B cell (primary cell): ENCODE data around the gene DLAT. TPM values are rescaled to one million over a fixed set of nuclear protein-coding genes. Genes with fewer than 3 reads are reported as not detected.
A peak's percentile ranks its signal among the peaks of the same experiment; 100 is the strongest.

Source experiments
- ATAC-seq: fragments of 200-7000 bp; cut with Tn5 transposase; one replicate; pipeline ENCODE4 v1.10.0; 2021; ENCODE audit warnings: low read depth, mild to moderate bottlenecking, moderate number of reproducible peaks, moderate library complexity
- CTCF ChIA-PET: fragments of 350-600 bp; sonication (Branson Sonifier 250); formaldehyde crosslinking; loops from one replicate; lab custom pipeline; 2021; ENCODE audit warnings: antibody characterized with exemption, inconsistent platforms; lab: Charles Lee
- POLR2A ChIA-PET: fragments of 350-600 bp; sonication (Branson Sonifier 250); formaldehyde crosslinking; loops from one replicate; lab custom pipeline; 2021; ENCODE audit warnings: antibody characterized with exemption; lab: Charles Lee
- DNase-seq: peaks from one replicate; pipeline ENCODE4 v3.0.0; 2013
- H2AFZ ChIP-seq: 2 replicates; pipeline ENCODE4 v1.6.1; 2012; ENCODE audit warnings: mild to moderate bottlenecking, low read depth, low read length; ENCODE audit not compliant: insufficient read depth, poor library complexity, severe bottlenecking
- H3K27ac ChIP-seq, 2 donors: 1 replicate in 1 of 2; 2 replicates in 1 of 2; pipeline ENCODE4 v1.5.1; 2012 to 2013; ENCODE audit warnings: low read length in 2 of 2, mild to moderate bottlenecking in 2 of 2, moderate library complexity in 1 of 2
- H3K27me3 ChIP-seq, 4 experiments: fragments of 200-600 bp in 1 of 4; sonication (generic) in 1 of 4; replicated peaks in 1 of 4; 1 replicate in 2 of 4; 2 replicates in 2 of 4; pipeline versions ENCODE4 v1.6.1 to v1.7.0; 2013 to 2016; ENCODE audit warnings: low read length in 3 of 4, mild to moderate bottlenecking in 2 of 4, mixed read lengths in 1 of 4, moderate library complexity in 1 of 4; ENCODE audit not compliant: insufficient read depth in 4 of 4, control insufficient read depth in 3 of 4; ENCODE audit errors: control extremely low read depth in 1 of 4
- H3K36me3 ChIP-seq, 2 experiments: replicated peaks in 1 of 2; 1 replicate in 1 of 2; 2 replicates in 1 of 2; pipeline versions ENCODE4 v1.6.1 to v1.7.1; 2013; ENCODE audit warnings: low read length in 1 of 2; ENCODE audit not compliant: insufficient read depth in 2 of 2, control insufficient read depth in 1 of 2; ENCODE audit errors: control extremely low read depth in 1 of 2, extremely low read depth in 1 of 2
- H3K4me1 ChIP-seq, 2 donors: fragments of 200-600 bp in 1 of 2; sonication (generic) in 1 of 2; 1 replicate in 1 of 2; 2 replicates in 1 of 2; pipeline versions ENCODE4 v1.5.1 to v1.6.1; 2013 to 2017; ENCODE audit warnings: low read length in 2 of 2; ENCODE audit not compliant: control insufficient read depth in 2 of 2, insufficient read depth in 2 of 2
- H3K4me2 ChIP-seq: replicated peaks from 2 replicates; pipeline ENCODE3; 2012; ENCODE audit warnings: mild to moderate bottlenecking, low read depth, low read length; ENCODE audit not compliant: poor library complexity, severe bottlenecking
- H3K4me3 ChIP-seq, 5 experiments: fragments of 200-600 bp in 1 of 5; sonication (generic) in 1 of 5; 1 replicate in 3 of 5; 2 replicates in 2 of 5; pipeline versions ENCODE4 v1.5.1 to v1.7.0; 2011 to 2016; ENCODE audit warnings: low read length in 4 of 5, mild to moderate bottlenecking in 4 of 5, low read depth in 2 of 5, control low read depth in 1 of 5, moderate library complexity in 1 of 5; ENCODE audit not compliant: insufficient read depth in 1 of 5; ENCODE audit errors: control extremely low read depth in 1 of 5, extremely low read depth in 1 of 5
- H3K79me2 ChIP-seq: fragments of 200-600 bp; sonication (generic); one replicate; pipeline ENCODE4 v1.6.0; 2016; ENCODE audit warnings: low read length; ENCODE audit not compliant: control insufficient read depth, insufficient read depth
- H3K9ac ChIP-seq: fragments of 200-600 bp; sonication (generic); 2 replicates; pipeline ENCODE4 v1.6.1; 2017; ENCODE audit warnings: mild to moderate bottlenecking, low read length, moderate library complexity
- H3K9me3 ChIP-seq, 3 donors: one replicate each; pipeline versions ENCODE4 v1.6.1 to v1.7.1; 2013; ENCODE audit warnings: low read length in 2 of 3; ENCODE audit not compliant: control insufficient read depth in 2 of 3, insufficient read depth in 1 of 3; ENCODE audit errors: control extremely low read depth in 1 of 3
- H4K20me1 ChIP-seq: 2 replicates; pipeline ENCODE4 v1.6.0; 2012; ENCODE audit warnings: mild to moderate bottlenecking, low read length; ENCODE audit not compliant: insufficient read depth, control insufficient read depth, poor library complexity, severe bottlenecking
- H3K27ac Mint-ChIP-seq: one replicate; pipeline ENCODE4 v1.8.0; 2021; ENCODE audit warnings: mixed read lengths
- H3K27me3 Mint-ChIP-seq: one replicate; pipeline ENCODE4 v1.8.0; 2021; ENCODE audit warnings: mixed read lengths
- H3K4me1 Mint-ChIP-seq: one replicate; pipeline ENCODE4 v1.8.0; 2021; ENCODE audit warnings: mixed read lengths
- H3K4me3 Mint-ChIP-seq: one replicate; pipeline ENCODE4 v1.8.0; 2021; ENCODE audit warnings: mixed read lengths
- H3K9me3 Mint-ChIP-seq: one replicate; pipeline ENCODE4 v1.8.0; 2022; ENCODE audit warnings: mixed read lengths; ENCODE audit not compliant: insufficient read depth
- CTCF ChIP-seq: fragments of 200-600 bp; IDR thresholded peaks from one replicate; pipeline ENCODE4 v1.8.0; 2022; ENCODE audit warnings: antibody characterized with exemption, mild to moderate bottlenecking
- EZH2 ChIP-seq: IDR thresholded peaks from 2 replicates; pipeline ENCODE4 v1.6.1; 2012; ENCODE audit warnings: borderline replicate concordance, low read depth, mild to moderate bottlenecking, moderate library complexity, low read length; ENCODE audit not compliant: insufficient read depth, poor library complexity, severe bottlenecking
- WGBS: methylation state at CpG from one replicate; pipeline ENCODE4 v1.1.5; 2013; ENCODE audit warnings: missing lambda C conversion rate; ENCODE audit not compliant: insufficient coverage; 5-methylcytosine and 5-hydroxymethylcytosine counted together
- intact Hi-C: fragments of 100-400 bp; cut with micrococcal nuclease; formaldehyde crosslinking; loops from one replicate; pipeline ENCODE4 v1.10.0; 2022
- polyA plus RNA-seq: library from polyadenylated mRNA; depleted of rRNA; stranded (reverse); fragments of >200 nt; gene quantifications from 2 replicates; pipeline ENCODE4 v1.2.3, GENCODE V29; 2012
- total RNA-seq, 2 donors: library from RNA; stranded (reverse); fragments of 120-200 nt in 1 of 2; gene quantifications; 1 replicate in 1 of 2; 2 replicates in 1 of 2; pipeline versions ENCODE4 v1.2.3 to v1.2.4, GENCODE V29; 2013 to 2022

The DLAT gene
- total and polyA plus RNA-seq, 2 donors (not counting 1 experiment from before 2014, with no cell fraction given) = 8.9 to 19.8 TPM

- Mint-ChIP-seq H3K9me3 (no peaks in the 10 kb centered on the region), H3K27me3 (peaks cover 32% of the 10 kb centered on the region), H3K4me1 (peaks cover 4% of the 10 kb centered on the region), H3K27ac (no peak overlapping the region), H3K4me3 (no peak overlapping the region)
- H3K27me3 ChIP-seq = peaks cover 0 to 27% (median 24%) of the 10 kb centered on the region in 4 experiments
- CTCF ChIA-PET = interaction anchor here (0.6 to 4.6 kb wide), 12 partner anchors 10 to 385 kb away, joined by 3 to 54 read pairs (median 4); partner anchors contain the start of gene DIXDC1
- intact Hi-C loops = loop anchor here (1.0 to 5.0 kb wide), 3 partner anchors 51 to 415 kb away; no protein-coding TSS in a partner anchor
- H3K4me1 ChIP-seq = peaks cover 4 to 5% of the 10 kb centered on the region in 2 donors
- no peaks in the 10 kb centered on the region for H3K9me3 ChIP-seq
- H3K79me2 ChIP-seq = no peaks in the 10 kb centered on the region
- DNase-seq = no peak
- no peak overlapping the region for H3K4me3 ChIP-seq
- no peak for ATAC-seq
- no peaks in the 10 kb centered on the region for H3K36me3 ChIP-seq
- no peak overlapping the region for H3K4me2 ChIP-seq
- 100% methylated on average over 2 of the region's 5 CpGs for WGBS
- peak overlapping the region; percentile 26 for H2AFZ ChIP-seq
- POLR2A ChIA-PET = no interaction called here
- no peak overlapping the region for H3K9ac ChIP-seq
- TF ChIP-seq EZH2 = no peak
- TF ChIP-seq CTCF = no peak
- no peaks in the 10 kb centered on the region for H4K20me1 ChIP-seq
- H3K27ac ChIP-seq = no peak overlapping the region
Measured at GRCh38 chr11:111982541-111983186, 42.5 kb upstream of the DLAT start.
